OCI-LY3 (cell line): ENCODE measurements around the gene GBX2.

ENCODE experiments used
- H2AFZ ChIP-seq: fragments of 200-600, 300-600 bp; shearing (Covaris generic); 2 replicates; pipeline ENCODE4 v1.6.0; 2014; ENCODE audit warnings: antibody characterized with exemption, low read depth, low read length
- H3K27ac ChIP-seq: fragments of 200-600, 300-600 bp; sonication (generic); 2 replicates; pipeline ENCODE4 v1.5.1; 2014; ENCODE audit warnings: mild to moderate bottlenecking, low read length, moderate library complexity, mixed read lengths
- H3K27me3 ChIP-seq: fragments of 200-600, 300-600 bp; sonication (generic); 2 replicates; pipeline ENCODE4 v1.6.1; 2014; ENCODE audit warnings: low read depth, low read length, mixed read lengths
- H3K36me3 ChIP-seq: fragments of 200-600, 300-600 bp; sonication (generic); replicated peaks from 2 replicates; pipeline ENCODE3; 2014; ENCODE audit warnings: low read depth, low read length, mixed read lengths
- H3K4me1 ChIP-seq: fragments of 300-600, 200-600 bp; sonication (generic); 2 replicates; pipeline ENCODE4 v1.6.1; 2014; ENCODE audit warnings: low read length, mixed read lengths
- H3K4me2 ChIP-seq: fragments of 200-600, 300-600 bp; sonication (generic); 2 replicates; pipeline ENCODE4 v1.6.1; 2014; ENCODE audit warnings: low read length, mixed read lengths
- H3K4me3 ChIP-seq: fragments of 300-600, 200-600 bp; sonication (generic); 2 replicates; pipeline ENCODE4 v1.5.1; 2014; ENCODE audit warnings: antibody characterized with exemption, mild to moderate bottlenecking, low read length, moderate library complexity
- H3K79me2 ChIP-seq: fragments of 300-600, 200-600 bp; shearing (Covaris generic); 2 replicates; pipeline ENCODE4 v1.6.1; 2014; ENCODE audit warnings: mild to moderate bottlenecking, low read length, mixed read lengths
- H3K9ac ChIP-seq: fragments of 300-600, 200-600 bp; shearing (Covaris generic); 2 replicates; pipeline ENCODE4 v1.6.0; 2014; ENCODE audit warnings: mild to moderate bottlenecking, low read length, moderate library complexity
- H3K9me3 ChIP-seq: fragments of 200-600, 300-600 bp; shearing (Covaris generic); 2 replicates; pipeline ENCODE4 v1.6.1; 2014; ENCODE audit warnings: low read length, mixed read lengths; ENCODE audit not compliant: insufficient read depth
- H4K20me1 ChIP-seq: fragments of 200-600, 300-600 bp; sonication (generic); 2 replicates; pipeline ENCODE4 v1.6.1; 2016; ENCODE audit warnings: low read length, mixed read lengths; ENCODE audit not compliant: insufficient read depth
- EZH2phosphoT487 ChIP-seq: fragments of 200-600 bp; shearing (Covaris generic); IDR thresholded peaks from 2 replicates; pipeline ENCODE4 v1.6.1; 2018; ENCODE audit warnings: antibody characterized with exemption, mixed run types, low read depth
- TF ChIP-seq, protein P1 (sequence below): fragments of 200-600, 300-600 bp; sonication (generic); IDR thresholded peaks from 2 replicates; pipeline ENCODE4 v1.5.1; 2014; ENCODE audit warnings: antibody characterized with exemption, low read length, low read depth

The GBX2 gene

DNA sequence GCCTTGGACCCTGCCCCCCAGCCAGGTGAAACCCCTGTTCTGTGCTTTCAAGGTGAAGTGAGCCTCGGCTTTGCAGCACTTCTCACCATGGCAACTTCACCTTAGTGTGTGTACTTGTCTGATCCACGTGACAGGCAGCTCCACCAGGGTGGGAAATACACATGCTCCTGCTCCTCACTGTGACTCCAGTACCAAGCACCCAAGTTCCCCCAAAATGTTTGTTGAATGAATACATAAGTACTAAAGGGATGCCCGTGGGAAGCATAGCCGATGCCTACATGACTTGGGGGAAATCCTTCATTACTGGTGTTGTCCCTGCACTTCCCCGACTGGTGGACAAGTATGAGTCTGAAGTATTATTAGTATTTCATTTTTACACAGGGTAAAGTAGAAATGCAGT is 41.8 kb upstream of the GBX2 start:
- Histone ChIP-seq H4K20me1 (no peaks in the 10 kb centered on the region), H3K4me1 (no peaks in the 10 kb centered on the region), H3K9ac (no peak overlapping the region), H3K27ac (no peak overlapping the region), H3K36me3 (no peaks in the 10 kb centered on the region), H3K79me2 (no peaks in the 10 kb centered on the region), H2AFZ (no peak overlapping the region), H3K4me3 (no peak overlapping the region), H3K27me3 (no peaks in the 10 kb centered on the region), H3K9me3 (no peaks in the 10 kb centered on the region), H3K4me2 (no peak overlapping the region)
- TF ChIP-seq EZH2phosphoT487, result no peak

- Histone ChIP-seq H3K27ac (no peak overlapping the region), H3K4me1 (no peaks in the 10 kb centered on the region), H3K27me3 (no peaks in the 10 kb centered on the region), H3K9me3 (no peaks in the 10 kb centered on the region), H3K4me3 (no peak overlapping the region), H3K79me2 (no peaks in the 10 kb centered on the region), H3K36me3 (no peaks in the 10 kb centered on the region), H4K20me1 (no peaks in the 10 kb centered on the region), H3K9ac (no peak overlapping the region), H2AFZ (no peak overlapping the region), H3K4me2 (no peak overlapping the region)
- TF ChIP-seq, protein P1, sequence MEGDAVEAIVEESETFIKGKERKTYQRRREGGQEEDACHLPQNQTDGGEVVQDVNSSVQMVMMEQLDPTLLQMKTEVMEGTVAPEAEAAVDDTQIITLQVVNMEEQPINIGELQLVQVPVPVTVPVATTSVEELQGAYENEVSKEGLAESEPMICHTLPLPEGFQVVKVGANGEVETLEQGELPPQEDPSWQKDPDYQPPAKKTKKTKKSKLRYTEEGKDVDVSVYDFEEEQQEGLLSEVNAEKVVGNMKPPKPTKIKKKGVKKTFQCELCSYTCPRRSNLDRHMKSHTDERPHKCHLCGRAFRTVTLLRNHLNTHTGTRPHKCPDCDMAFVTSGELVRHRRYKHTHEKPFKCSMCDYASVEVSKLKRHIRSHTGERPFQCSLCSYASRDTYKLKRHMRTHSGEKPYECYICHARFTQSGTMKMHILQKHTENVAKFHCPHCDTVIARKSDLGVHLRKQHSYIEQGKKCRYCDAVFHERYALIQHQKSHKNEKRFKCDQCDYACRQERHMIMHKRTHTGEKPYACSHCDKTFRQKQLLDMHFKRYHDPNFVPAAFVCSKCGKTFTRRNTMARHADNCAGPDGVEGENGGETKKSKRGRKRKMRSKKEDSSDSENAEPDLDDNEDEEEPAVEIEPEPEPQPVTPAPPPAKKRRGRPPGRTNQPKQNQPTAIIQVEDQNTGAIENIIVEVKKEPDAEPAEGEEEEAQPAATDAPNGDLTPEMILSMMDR, result no peak
- no peak for TF ChIP-seq EZH2phosphoT487
Measured at GRCh38 chr2:236209535-236209934, 41.3 kb upstream of the GBX2 start.

- no peaks in the 10 kb centered on the region for H3K27me3 ChIP-seq
- H2AFZ ChIP-seq, result no peak overlapping the region
Measured at GRCh38 chr2:236208019-236208926, 40.1 kb upstream of the GBX2 start.

DNA sequence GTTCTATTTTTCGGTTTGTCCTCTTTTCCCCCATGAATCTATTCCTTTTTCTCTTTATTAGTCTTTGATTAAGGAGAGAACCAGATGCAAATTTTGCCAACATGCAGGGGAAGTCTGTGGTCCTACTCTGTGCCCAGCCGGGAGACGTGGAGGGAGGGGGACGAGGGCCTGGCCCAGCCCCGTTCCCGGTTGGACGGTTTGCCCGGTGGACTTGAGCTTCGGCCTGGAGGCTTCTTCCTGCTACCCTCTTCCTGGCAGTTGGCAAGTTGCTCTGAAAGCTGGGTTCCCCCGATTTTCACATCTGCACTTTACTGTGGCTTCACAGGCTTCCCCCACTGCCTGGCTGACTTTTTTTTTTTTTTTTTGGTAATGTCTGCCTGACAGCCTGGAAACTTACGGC is 39.3 kb upstream of the GBX2 start:
- Histone ChIP-seq H3K4me3 (no peak overlapping the region), H2AFZ (no peak overlapping the region), H3K36me3 (no peaks in the 10 kb centered on the region), H3K27me3 (no peaks in the 10 kb centered on the region), H4K20me1 (no peaks in the 10 kb centered on the region), H3K27ac (no peak overlapping the region), H3K4me2 (no peak overlapping the region), H3K9me3 (no peaks in the 10 kb centered on the region), H3K79me2 (no peaks in the 10 kb centered on the region), H3K9ac (no peak overlapping the region), H3K4me1 (no peaks in the 10 kb centered on the region)
- TF ChIP-seq EZH2phosphoT487, result no peak
- TF ChIP-seq, protein P1, result no peak

More at GRCh38 chr2:236208019-236208926, 40.1 kb upstream of the GBX2 start:
- Histone ChIP-seq H3K9me3 (no peaks in the 10 kb centered on the region), H3K4me2 (no peak overlapping the region), H3K36me3 (no peaks in the 10 kb centered on the region), H4K20me1 (no peaks in the 10 kb centered on the region), H3K9ac (no peak overlapping the region), H3K4me3 (no peak overlapping the region), H3K27ac (no peak overlapping the region), H3K4me1 (no peaks in the 10 kb centered on the region), H3K79me2 (no peaks in the 10 kb centered on the region)
- TF ChIP-seq, protein P1, result no peak
- TF ChIP-seq EZH2phosphoT487, result no peak
